ENCODE results near the gene CSF1.
"Not testable (repeated sequence)": the region's sequence is repeated elsewhere in the genome, so short reads cannot be mapped to it uniquely, and the experiment has no call there.

The CSF1 gene, protein sequence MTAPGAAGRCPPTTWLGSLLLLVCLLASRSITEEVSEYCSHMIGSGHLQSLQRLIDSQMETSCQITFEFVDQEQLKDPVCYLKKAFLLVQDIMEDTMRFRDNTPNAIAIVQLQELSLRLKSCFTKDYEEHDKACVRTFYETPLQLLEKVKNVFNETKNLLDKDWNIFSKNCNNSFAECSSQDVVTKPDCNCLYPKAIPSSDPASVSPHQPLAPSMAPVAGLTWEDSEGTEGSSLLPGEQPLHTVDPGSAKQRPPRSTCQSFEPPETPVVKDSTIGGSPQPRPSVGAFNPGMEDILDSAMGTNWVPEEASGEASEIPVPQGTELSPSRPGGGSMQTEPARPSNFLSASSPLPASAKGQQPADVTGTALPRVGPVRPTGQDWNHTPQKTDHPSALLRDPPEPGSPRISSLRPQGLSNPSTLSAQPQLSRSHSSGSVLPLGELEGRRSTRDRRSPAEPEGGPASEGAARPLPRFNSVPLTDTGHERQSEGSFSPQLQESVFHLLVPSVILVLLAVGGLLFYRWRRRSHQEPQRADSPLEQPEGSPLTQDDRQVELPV

DNA sequence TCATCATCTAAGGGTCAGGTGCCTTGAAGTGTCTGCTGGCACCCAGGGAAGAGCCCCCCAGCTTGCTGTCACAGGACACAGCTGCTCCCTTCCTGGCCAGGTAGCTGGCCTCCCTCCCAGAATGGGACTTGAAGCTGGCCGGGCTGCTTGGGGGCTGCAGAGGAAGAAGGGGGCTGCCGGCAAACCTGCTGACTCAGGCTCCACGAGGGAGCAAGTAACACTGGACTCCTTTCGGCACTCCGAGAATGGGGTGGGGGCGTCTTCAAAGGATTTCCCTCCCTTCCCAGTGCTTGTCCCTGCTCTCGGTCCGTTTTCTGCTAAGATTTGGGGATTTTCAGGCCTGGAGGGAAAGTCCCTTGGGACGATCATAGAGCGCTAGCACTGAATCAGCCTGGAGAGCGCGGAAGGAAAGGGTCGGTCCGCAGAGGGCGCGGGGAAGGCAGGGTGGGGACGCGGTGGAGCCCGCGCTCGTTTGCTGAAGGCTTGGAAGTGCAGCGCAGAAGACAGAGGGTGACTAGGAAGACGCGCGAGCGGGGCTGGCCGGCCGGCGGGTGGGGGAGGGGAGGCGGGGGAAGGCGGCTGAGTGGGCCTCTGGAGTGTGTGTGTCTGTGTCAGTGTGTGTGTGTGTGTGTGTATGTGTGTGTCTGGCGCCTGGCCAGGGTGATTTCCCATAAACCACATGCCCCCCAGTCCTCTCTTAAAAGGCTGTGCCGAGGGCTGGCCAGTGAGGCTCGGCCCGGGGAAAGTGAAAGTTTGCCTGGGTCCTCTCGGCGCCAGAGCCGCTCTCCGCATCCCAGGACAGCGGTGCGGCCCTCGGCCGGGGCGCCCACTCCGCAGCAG, at the start of gene CSF1:
TSS of gene CSF1 (plus strand) at position 727 of the 840 bp plus-strand sequence. CDS start 175 bp downstream, outside the sequence.
- peak; percentile 81 for DNase-seq (ENCODE audit: low read depth)
- no peak for TF ChIP-seq CTCF (IDR thresholded peaks at IDR 0.05; ENCODE audit: insufficient read depth, low read depth, low read length, missing control alignments)
- peak within 1 kb of the TSS; percentile 71 for H3K4me3 ChIP-seq (ENCODE audit: low read depth, low read length)

GRCh38 chr1:109861616-109862015, 49.0 kb upstream of the CSF1 start:
- not testable (repeated sequence) for H3K4me3 ChIP-seq (ENCODE audit: low read depth, low read length); DNase-seq (ENCODE audit: low read depth)

DNA sequence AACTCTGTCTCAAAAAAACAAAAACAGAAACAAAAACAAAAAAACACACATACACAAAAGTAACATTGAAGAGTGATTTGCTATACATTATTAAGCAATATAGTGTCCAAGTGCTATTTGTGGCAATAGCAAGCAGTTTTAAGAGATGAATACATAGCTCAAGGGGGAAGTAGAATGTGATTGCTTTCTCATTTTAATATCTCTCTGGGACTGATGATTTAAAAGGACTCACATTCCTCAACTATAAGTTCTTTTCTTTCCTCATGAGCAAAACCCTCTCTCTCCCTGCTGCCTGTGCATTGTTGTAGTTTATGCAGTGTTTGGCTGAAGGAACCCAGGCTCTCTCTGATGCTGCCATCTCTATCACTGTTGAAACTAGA, 47.0 kb upstream of the CSF1 start:
- no peak overlapping the region for H3K4me3 ChIP-seq (ENCODE audit: low read depth, low read length)
- no peak for DNase-seq (ENCODE audit: low read depth)
- no peak for TF ChIP-seq CTCF (IDR thresholded peaks at IDR 0.05; ENCODE audit: insufficient read depth, low read depth, low read length, missing control alignments)

- DNase-seq (ENCODE audit: low read depth): no peak
- no peak for TF ChIP-seq CTCF (IDR thresholded peaks at IDR 0.05; ENCODE audit: insufficient read depth, low read depth, low read length, missing control alignments)
- H3K4me3 ChIP-seq (ENCODE audit: low read depth, low read length): no peak overlapping the region
These were observed 46.4 kb upstream of the CSF1 start for GRCh38 chr1:109864047-109864822.

DNA sequence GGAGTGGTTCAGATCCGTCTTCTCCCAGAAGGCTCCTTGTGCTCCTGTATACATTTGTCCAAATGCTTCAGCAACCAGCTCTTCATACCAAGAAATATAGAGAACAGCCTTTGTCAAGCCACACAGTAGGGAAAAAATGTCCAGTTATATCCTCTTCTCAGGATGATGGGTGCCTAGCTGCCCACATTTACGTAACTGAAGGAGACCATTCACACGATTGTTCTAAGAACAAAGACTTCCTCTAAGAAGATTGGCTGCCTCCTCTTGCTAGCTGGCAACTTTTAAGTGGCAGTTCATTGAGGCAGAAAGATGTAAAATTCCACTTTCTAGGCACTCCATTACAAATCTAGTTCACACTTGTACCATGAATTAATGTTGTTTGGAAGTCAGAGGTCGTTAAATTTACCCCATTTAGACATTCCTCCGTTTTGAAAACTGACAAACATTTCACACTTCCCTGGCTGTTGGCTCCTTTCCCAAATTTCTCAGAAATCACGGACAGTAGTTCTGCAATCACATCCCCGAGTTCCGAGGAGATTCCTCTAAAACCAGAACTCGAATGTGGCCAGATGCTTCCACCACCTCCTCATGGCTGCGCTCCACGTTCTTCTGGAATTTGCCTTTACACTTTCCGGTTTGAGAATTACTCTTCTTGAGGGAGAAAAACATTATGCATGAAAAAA, 45.6 kb upstream of the CSF1 start:
- no peak for TF ChIP-seq CTCF (IDR thresholded peaks at IDR 0.05; ENCODE audit: insufficient read depth, low read depth, low read length, missing control alignments)
- no peak for DNase-seq (ENCODE audit: low read depth)
- no peak overlapping the region for H3K4me3 ChIP-seq (ENCODE audit: low read depth, low read length)

- TF ChIP-seq CTCF (IDR thresholded peaks at IDR 0.05; ENCODE audit: insufficient read depth, low read depth, low read length, missing control alignments): no peak
- H3K4me3 ChIP-seq (ENCODE audit: low read depth, low read length): no peak overlapping the region
- no peak for DNase-seq (ENCODE audit: low read depth)
These were observed 44.6 kb upstream of the CSF1 start for GRCh38 chr1:109866071-109866470.

Measured in GM12865 (cell line).